Measurements from ENCODE around the gene GTF2A2.

The GTF2A2 gene

GRCh38 chr15:59605994-59606393 lies 51.3 kb downstream of the GTF2A2 start:
- no peak for DNase-seq (ENCODE audit: low read depth)

- DNase-seq (ENCODE audit: low read depth) = no peak
Observed at GRCh38 chr15:59598461-59598860, 58.9 kb downstream of the GTF2A2 start.

- DNase-seq (ENCODE audit: low read depth) = no peak
Observed at GRCh38 chr15:59596640-59597039, 60.7 kb downstream of the GTF2A2 start.

- no peak for DNase-seq (ENCODE audit: low read depth)
Observed at GRCh38 chr15:59595434-59595915, 61.8 kb downstream of the GTF2A2 start.

- no peak for DNase-seq (ENCODE audit: low read depth)
Observed at GRCh38 chr15:59594991-59595390, 62.3 kb downstream of the GTF2A2 start.

GRCh38 chr15:59594493-59594942 lies 62.8 kb downstream of the GTF2A2 start:
- no peak for DNase-seq (ENCODE audit: low read depth)

GRCh38 chr15:59591356-59591755 lies 66.0 kb downstream of the GTF2A2 start:
- no peak for DNase-seq (ENCODE audit: low read depth)

- DNase-seq (ENCODE audit: low read depth) = no peak
Observed at GRCh38 chr15:59590027-59590426, 67.3 kb downstream of the GTF2A2 start.
